GM12874 (cell line): ENCODE measurements around the gene SLC22A5.

Source experiments
- CTCF ChIP-seq: IDR thresholded peaks from 2 replicates; pipeline ENCODE4 v1.5.1; 2011; ENCODE audit warnings: low read depth, mild to moderate bottlenecking, control low read depth, low read length, moderate library complexity; ENCODE audit not compliant: insufficient read depth

Gene SLC22A5

GRCh38 chr5:132389585-132390286 is 20.2 kb downstream of the SLC22A5 start:
- TF ChIP-seq CTCF: no peak

DNA sequence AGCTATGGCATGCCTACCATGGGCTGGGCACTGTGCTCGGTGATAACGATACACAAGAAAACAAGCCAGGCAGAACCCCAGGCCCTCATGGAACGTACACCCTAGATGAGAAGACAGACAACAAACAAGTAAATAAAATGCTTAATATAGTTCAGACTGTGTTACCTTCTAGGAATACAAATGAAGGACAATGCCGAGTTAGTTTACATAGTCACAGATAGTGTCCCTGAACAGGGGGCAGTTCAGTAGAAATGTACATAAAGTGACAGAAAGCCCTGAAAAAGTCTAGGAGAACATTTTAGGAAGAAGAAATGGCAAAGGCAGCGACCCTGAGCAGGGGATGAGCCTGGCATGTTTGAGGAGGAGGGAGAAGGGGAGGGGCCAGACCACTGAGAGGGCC is 21.7 kb downstream of the SLC22A5 start:
- TF ChIP-seq CTCF: no peak

DNA sequence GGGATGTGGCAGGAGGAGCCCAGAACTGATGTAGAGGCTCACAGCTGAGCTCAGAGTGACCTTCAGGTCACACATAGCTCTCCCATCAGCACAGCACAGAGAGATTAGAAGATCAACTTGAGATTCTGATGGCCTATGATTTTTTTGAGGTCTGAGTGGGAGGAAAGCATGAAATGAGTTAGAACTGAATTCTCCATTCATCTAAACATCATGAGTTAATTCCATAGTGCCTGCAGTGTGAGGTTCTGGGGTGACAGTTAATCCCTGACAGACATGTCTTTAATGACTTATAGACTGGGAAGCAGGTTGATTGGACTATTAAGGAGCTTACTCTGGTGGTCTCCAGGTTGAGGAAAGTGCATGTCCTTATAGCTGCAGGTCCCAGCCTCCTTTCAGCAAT is 22.4 kb downstream of the SLC22A5 start:
- no peak for TF ChIP-seq CTCF

DNA sequence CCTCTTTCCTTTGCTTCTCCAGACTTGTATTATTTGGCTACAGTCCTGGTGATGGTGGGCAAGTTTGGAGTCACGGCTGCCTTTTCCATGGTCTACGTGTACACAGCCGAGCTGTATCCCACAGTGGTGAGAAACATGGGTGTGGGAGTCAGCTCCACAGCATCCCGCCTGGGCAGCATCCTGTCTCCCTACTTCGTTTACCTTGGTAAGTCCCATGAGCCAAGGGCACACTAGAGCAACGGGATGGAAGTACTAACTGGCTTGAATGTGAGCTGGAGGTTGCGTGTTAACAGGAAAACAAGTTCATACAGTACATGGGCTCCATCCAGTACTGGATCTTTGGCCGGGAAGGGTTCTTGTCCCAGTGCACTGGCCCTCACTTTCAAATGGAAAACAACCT is 22.9 kb downstream of the SLC22A5 start:
- no peak for TF ChIP-seq CTCF

DNA sequence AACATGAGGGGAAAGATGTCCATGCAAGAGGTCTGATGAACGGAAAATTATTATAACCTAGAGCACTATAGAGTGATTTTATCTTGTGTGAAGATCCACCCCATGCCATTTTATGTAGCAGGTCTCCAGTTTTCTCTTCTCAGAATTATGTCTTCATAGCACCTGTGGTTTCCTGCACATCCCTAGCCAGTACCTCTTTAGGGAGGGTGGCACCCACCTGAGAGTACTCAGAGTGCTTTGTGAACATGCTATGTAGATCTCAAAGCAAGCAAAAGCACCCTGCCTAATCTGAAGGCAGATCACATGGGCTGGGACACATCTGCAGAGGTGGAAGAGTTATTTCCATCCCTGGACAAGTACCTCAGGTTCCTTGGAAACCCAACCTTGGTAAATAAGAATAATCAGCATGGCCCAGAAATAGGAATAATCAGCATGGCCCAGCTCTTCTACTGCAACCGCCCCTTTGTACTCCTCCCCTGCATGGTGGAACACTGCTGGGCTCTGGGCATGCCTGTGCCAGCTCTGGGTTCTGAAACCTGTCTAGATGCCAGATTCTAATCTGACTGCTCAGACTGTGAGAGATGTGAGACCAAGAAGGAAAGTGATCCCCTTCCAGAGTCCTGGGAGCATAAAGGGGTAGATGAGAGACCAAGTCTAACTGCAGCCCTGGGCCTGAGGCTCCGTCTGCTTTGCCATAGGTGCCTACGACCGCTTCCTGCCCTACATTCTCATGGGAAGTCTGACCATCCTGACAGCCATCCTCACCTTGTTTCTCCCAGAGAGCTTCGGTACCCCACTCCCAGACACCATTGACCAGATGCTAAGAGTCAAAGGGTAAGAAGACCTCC is 23.7 kb downstream of the SLC22A5 start:
- TF ChIP-seq CTCF: no peak

- TF ChIP-seq CTCF: no peak
Measured at GRCh38 chr5:132394667-132395259, 25.3 kb downstream of the SLC22A5 start.

DNA sequence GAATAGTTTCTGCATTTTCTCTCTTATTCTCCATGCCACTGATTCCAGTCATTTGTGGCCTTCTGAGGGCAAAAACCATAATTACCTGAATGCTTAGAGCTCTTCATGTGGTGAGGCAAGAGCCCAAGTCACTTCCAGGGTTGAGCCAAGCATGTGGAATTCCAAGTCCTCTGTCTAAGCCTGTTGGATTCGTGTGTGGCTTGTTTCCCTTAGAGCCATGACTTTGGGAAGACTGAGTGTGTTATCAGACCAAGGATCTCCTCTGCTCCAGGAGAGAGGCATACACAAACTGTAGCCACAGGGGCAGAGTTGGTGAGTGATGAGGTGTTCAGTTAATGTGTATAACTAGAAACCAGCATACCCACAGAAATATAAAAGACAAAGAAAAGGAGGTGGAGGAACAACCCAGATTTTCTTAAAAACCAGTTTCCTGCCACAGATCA is 27.1 kb downstream of the SLC22A5 start:
- TF ChIP-seq CTCF: no peak
